ENCODE measurements around the gene INHBB. TPM values are rescaled to one million over a fixed set of nuclear protein-coding genes. Genes with fewer than 3 reads are reported as not detected.
"Not testable (repeated sequence)": the region's sequence is repeated elsewhere in the genome, so short reads cannot be mapped to it uniquely, and the experiment has no call there.

The INHBB gene
- total RNA-seq, 1 donor from 2014 or later, result 0.23 TPM

- no peak for DNase-seq (ENCODE audit: low read depth)
- no peak overlapping the region for H3K4me3 ChIP-seq (ENCODE audit: low read depth, low read length)
- no peak for TF ChIP-seq CTCF (conservative IDR thresholded peaks at IDR 0.05; ENCODE audit: low read depth, low read length)
Observed at GRCh38 chr2:120316528-120317179, 29.3 kb upstream of the INHBB start.

GRCh38 chr2:120317180-120317533 is 28.8 kb upstream of the INHBB start:
- no peak for TF ChIP-seq CTCF (conservative IDR thresholded peaks at IDR 0.05; ENCODE audit: low read depth, low read length)
- DNase-seq (ENCODE audit: low read depth), result no peak
- no peak overlapping the region for H3K4me3 ChIP-seq (ENCODE audit: low read depth, low read length)

- no peak overlapping the region for H3K4me3 ChIP-seq (ENCODE audit: low read depth, low read length)
- no peak for TF ChIP-seq CTCF (conservative IDR thresholded peaks at IDR 0.05; ENCODE audit: low read depth, low read length)
- no peak for DNase-seq (ENCODE audit: low read depth)
Observed at GRCh38 chr2:120317916-120318315, 28.0 kb upstream of the INHBB start.

DNA sequence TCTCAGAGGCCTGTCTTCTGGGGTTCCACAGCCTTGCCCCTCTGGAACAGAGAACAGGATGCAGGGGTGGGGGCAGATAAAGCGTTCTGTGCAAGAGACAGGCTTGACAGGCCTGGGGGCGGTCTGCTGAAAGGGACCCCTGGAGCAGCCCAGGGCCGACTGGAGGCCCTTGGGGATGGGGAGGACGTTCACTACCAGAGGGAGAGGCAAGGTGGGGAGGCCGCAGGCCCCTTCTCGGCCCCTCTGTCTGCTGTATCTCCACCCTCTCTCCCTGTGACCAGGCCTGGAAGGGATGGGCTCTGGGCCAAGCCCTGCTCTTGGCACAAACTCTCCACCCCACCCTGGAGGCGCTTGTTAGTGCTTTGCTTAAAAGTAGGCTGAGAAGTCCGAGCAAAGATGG is 27.3 kb upstream of the INHBB start:
- no peak overlapping the region for H3K4me3 ChIP-seq (ENCODE audit: low read depth, low read length)
- no peak for TF ChIP-seq CTCF (conservative IDR thresholded peaks at IDR 0.05; ENCODE audit: low read depth, low read length)
- DNase-seq (ENCODE audit: low read depth), result no peak

- DNase-seq (ENCODE audit: low read depth), result no peak
- no peak overlapping the region for H3K4me3 ChIP-seq (ENCODE audit: low read depth, low read length)
- no peak for TF ChIP-seq CTCF (conservative IDR thresholded peaks at IDR 0.05; ENCODE audit: low read depth, low read length)
Observed at GRCh38 chr2:120319123-120319522, 26.8 kb upstream of the INHBB start.

GRCh38 chr2:120319686-120320317 is 26.1 kb upstream of the INHBB start:
- no peak overlapping the region for H3K4me3 ChIP-seq (ENCODE audit: low read depth, low read length)
- TF ChIP-seq CTCF (conservative IDR thresholded peaks at IDR 0.05; ENCODE audit: low read depth, low read length), result no peak
- DNase-seq (ENCODE audit: low read depth), result no peak

DNA sequence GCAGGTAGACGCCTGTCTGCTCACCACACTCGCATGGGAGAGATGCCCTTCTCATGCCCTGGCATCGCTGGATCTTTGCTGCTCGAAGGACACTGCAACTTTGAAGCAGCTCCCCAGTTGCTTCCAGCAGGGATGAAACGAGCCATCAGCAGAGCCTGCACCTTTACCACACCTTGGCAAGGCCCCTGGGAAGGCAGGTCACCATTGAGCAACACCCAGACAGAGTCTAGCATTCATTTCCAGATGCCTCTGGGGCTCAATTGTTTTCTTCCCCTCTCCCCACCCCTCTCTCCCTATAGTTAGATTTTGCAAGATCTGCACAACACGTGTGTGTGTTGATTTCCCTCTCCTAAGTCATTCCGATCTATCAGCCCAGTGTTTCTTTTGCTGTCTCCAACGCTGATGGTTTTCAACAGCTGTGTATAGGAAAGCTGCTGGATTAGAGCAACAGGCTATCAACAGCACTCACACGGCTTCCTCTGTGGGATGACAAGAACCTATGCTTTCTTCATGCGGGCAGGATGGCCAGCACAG is 25.6 kb upstream of the INHBB start:
- no peak for DNase-seq (ENCODE audit: low read depth)
- TF ChIP-seq CTCF (conservative IDR thresholded peaks at IDR 0.05; ENCODE audit: low read depth, low read length), result no peak
- H3K4me3 ChIP-seq (ENCODE audit: low read depth, low read length), result no peak overlapping the region

DNA sequence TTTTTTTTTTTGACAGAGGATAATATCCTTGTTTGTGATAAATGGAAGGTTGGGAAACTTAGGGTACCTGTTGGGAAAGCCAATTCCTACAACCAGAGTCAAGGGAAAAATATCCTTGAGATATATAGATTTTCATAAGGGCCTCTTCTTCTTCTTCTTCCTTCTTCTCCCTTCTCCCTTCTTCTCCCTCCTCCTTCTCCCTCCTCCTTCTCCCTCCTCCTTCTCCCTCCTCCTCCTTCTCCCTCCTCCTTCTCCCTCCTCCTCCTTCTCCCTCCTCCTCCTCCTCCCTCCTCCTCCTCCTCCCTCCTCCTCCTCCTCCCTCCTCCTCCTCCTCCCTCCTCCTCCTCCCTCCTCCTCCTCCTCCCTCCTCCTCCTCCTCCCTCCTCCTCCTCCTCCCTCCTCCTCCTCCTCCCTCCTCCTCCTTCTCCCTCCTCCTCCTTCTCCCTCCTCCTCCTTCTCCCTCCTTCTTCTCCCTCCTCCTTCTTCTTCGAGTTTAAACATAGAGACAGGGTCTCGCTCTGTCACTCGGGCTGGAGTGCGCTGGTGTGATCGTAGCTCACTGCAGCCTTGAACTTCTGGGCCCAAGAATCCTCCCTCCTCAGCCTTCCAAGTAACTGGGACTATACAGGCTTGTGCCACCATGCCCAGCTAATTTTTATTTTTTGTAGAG is 24.9 kb upstream of the INHBB start:
- H3K4me3 ChIP-seq (ENCODE audit: low read depth, low read length), result not testable (repeated sequence)

More for the DNA sequence above, 24.9 kb upstream of the INHBB start:
- DNase-seq (ENCODE audit: low read depth), result not testable (repeated sequence)

All from epithelial cell of proximal tubule (primary cell).